ENCODE data around the gene GIPC1. TPM values are rescaled to one million over a fixed set of nuclear protein-coding genes. Genes with fewer than 3 reads are reported as not detected.

Gene GIPC1
- total RNA-seq, 1 donor from 2014 or later = 50.0 TPM

GRCh38 chr19:14428882-14429416 lies 67.0 kb downstream of the GIPC1 start:
- peak; percentile 25 for DNase-seq (ENCODE audit: missing footprints)
- no peak for ATAC-seq
- intact Hi-C loops (cut with DNase I) = no loop called here

Small RNA genes lying within 50 kb of the gene (microRNA-seq; reads per million reads assigned to microRNA genes)
- not detected for gene MIR639

Other genes starting within 250 kb of the GIPC1 start
- 32.6 TPM for gene ADGRE5, start 114.7 kb downstream of the GIPC1 start, total RNA-seq
- 32.2 TPM for gene DDX39A, start 76.8 kb downstream of the GIPC1 start, total RNA-seq
- 149 TPM for gene PKN1, start 62.8 kb downstream of the GIPC1 start, total RNA-seq
- gene PTGER1, start 20.8 kb downstream of the GIPC1 start, total RNA-seq = not detected
- 46.9 TPM for gene DNAJB1, start 22.3 kb upstream of the GIPC1 start, total RNA-seq
- gene TECR, start 33.5 kb upstream of the GIPC1 start, total RNA-seq = 77.4 TPM
- 529 TPM for gene NDUFB7, start 75.9 kb upstream of the GIPC1 start, total RNA-seq
- gene CLEC17A, start 87.0 kb upstream of the GIPC1 start, total RNA-seq = not detected
- gene ADGRE3, start 178.7 kb upstream of the GIPC1 start, total RNA-seq = 0.11 TPM
- gene ZNF333, start 193.9 kb upstream of the GIPC1 start, total RNA-seq = 6.1 TPM